HG03175 (cell line): ENCODE results near the gene TCF7.

Experiments
- ATAC-seq: cut with Tn5 transposase; IDR thresholded peaks from one replicate; pipeline ENCODE4 v1.9.1; 2021; ENCODE audit warnings: mild to moderate bottlenecking, moderate library complexity; ENCODE audit not compliant: unreplicated experiment

The TCF7 gene

GRCh38 chr5:134174841-134175839 lies 60.7 kb downstream of the TCF7 start:
- no peak for ATAC-seq

- ATAC-seq: peak; percentile 14
Observed at GRCh38 chr5:134175921-134176510, 61.5 kb downstream of the TCF7 start.

- peak; percentile 84 for ATAC-seq
Observed at GRCh38 chr5:134176511-134177368, 62.3 kb downstream of the TCF7 start, which contains the start of gene SKP1. Gene SKP1 (minus strand): TSS chr5:134176950. CDS start chr5:134174022, 2,928 bp downstream.

DNA sequence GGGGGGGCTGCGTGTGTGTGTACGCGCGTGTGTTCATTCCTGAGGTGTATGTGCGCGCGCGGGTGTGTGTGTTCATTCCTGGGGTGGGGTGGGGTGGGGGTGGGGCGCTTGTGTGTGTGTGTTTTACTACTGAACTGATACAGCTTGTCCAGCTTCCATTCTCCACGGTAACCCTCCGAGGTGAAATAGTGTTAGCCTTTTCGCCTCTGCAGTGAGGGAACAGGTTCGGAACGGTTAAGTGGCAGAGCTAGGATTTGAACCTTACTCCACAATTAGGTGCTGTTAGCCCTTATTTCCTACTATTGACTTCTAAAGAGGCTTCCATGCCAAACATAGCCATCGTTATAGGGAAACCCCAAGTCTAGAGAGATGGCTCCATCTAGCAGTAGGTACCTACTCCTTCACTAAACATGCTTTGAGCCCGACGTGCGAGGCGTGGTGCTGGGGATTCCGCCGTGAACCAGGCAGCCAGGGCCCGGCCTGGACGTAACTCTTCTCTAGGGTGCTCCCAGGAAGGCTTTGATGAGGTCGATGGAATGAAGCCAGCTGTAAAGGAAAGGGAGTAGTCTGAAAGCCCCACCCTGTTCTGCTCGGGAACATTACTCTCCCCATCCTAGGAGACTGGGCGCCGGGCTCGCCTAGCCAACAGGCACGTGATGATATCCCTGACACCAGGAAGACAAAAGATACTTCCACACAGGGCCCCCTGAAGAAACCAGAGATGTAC lies 63.1 kb downstream of the TCF7 start:
- ATAC-seq: no peak

DNA sequence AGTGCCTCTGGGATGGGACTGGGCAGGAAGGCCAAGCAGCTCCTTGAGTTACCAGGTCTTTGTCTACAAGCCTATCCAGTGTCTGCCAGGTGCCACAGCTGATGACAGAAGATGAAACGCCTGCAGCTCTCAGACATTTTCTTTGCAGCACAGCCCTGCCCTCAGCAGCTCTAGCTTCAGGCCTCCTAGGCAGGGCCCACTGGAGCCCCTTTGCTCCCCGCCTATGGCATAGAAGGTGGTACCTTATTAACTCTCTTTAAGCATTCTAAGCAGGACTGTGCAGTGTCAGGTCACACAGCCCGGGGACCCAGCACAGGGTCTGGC lies 63.6 kb downstream of the TCF7 start:
- ATAC-seq: no peak

- ATAC-seq: no peak
Observed at GRCh38 chr5:134183481-134183880, 69.0 kb downstream of the TCF7 start.

- ATAC-seq: peak; percentile 77
Observed at GRCh38 chr5:134184155-134185135, 70.0 kb downstream of the TCF7 start.

GRCh38 chr5:134188092-134188491 lies 73.6 kb downstream of the TCF7 start:
- no peak for ATAC-seq

DNA sequence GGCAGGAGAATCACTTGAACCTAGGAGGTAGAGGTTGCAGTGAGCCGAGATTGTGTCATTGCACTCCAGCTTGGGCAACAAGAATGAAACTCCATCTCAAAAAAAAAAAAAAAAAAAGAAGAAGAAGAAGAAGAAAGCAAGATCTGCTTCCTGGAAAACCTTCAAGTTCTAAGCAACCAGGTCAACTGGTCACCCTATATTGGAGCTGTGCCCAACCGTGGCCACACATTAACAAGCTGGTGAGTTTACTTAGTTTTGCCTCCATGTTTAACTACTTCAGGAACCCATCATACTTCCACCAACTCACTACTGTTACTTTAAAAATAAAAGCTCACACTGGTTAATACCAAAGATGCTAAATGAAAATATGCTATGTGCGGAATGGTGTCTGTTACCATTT lies 74.5 kb downstream of the TCF7 start:
- ATAC-seq: no peak

DNA sequence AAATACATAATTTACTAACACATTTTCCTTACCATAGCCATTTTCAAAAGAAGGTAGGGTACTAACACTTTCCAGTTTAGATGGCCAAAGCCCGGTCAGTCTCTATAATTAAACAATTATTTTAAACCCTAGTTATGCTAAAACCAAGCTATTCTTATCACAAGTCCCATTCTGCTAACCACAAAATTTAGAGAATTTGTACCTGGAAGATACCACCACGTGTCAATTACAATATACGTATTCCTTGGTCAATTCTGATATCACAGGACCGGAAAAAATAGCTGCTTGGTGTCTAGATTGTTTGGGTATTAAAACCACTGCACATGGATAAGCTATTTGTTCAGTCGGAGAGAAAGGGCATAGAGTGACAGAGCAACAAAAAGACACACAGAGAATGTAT lies 81.2 kb downstream of the TCF7 start:
- ATAC-seq: no peak
